Measurements from ENCODE around the gene HSPA12A. TPM values are rescaled to one million over a fixed set of nuclear protein-coding genes. Genes with fewer than 3 reads are reported as not detected.

Gene HSPA12A
- polyA plus RNA-seq, 10 donors = 5.6 to 11.1 (median 8.0) TPM

- no peak for DNase-seq
Observed at GRCh38 chr10:116630020-116630419, 112.3 kb downstream of the HSPA12A start.

- DNase-seq = no peak
Observed at GRCh38 chr10:116629340-116629739, 113.0 kb downstream of the HSPA12A start.

- peak in 2 of 3 donors; percentile 13 to 35 for DNase-seq
Observed at GRCh38 chr10:116627386-116627933, 114.9 kb downstream of the HSPA12A start.

GRCh38 chr10:116626815-116627214 is 115.6 kb downstream of the HSPA12A start:
- DNase-seq = no peak

GRCh38 chr10:116625845-116626244 is 116.5 kb downstream of the HSPA12A start:
- DNase-seq = no peak

GRCh38 chr10:116621934-116622655 is 120.3 kb downstream of the HSPA12A start:
- DNase-seq = no peak

GRCh38 chr10:116621476-116621875 is 120.9 kb downstream of the HSPA12A start:
- DNase-seq = no peak

Other genes with a start within 250 kb of the HSPA12A start
- gene PNLIP, start 196.6 kb downstream of the HSPA12A start, polyA plus RNA-seq (ENCODE audit: insufficient read length in 10 of 10) = under 1 TPM in 6 of 10 donors, not detected in 4; 0.11 to 0.99 (median 0.40) TPM
- gene PNLIPRP1, start 151.6 kb downstream of the HSPA12A start, polyA plus RNA-seq (ENCODE audit: insufficient read length in 10 of 10) = not detected
- under 1 TPM in 4 of 10 donors, not detected in 6; 0.11 to 0.54 (median 0.35) TPM for gene PNLIPRP2, start 121.6 kb downstream of the HSPA12A start, polyA plus RNA-seq (ENCODE audit: insufficient read length in 10 of 10)
- gene ENO4, start 106.9 kb upstream of the HSPA12A start, polyA plus RNA-seq (ENCODE audit: insufficient read length in 10 of 10) = 1 to 10 TPM in 2 of 10 donors, under 1 TPM in 8; 0.27 to 1.2 (median 0.51) TPM